NCI-H1436 treated with DMSO at 0.1 percent for 48 hours (cell line): ENCODE results near the gene BCL3.
"Not testable (repeated sequence)": the region's sequence is repeated elsewhere in the genome, so short reads cannot be mapped to it uniquely, and the experiment has no call there.

Experiments
- DNase-seq: peaks from one replicate; lab custom pipeline; 2025; lab: John Stamatoyannopoulos, UW

Gene BCL3

DNA sequence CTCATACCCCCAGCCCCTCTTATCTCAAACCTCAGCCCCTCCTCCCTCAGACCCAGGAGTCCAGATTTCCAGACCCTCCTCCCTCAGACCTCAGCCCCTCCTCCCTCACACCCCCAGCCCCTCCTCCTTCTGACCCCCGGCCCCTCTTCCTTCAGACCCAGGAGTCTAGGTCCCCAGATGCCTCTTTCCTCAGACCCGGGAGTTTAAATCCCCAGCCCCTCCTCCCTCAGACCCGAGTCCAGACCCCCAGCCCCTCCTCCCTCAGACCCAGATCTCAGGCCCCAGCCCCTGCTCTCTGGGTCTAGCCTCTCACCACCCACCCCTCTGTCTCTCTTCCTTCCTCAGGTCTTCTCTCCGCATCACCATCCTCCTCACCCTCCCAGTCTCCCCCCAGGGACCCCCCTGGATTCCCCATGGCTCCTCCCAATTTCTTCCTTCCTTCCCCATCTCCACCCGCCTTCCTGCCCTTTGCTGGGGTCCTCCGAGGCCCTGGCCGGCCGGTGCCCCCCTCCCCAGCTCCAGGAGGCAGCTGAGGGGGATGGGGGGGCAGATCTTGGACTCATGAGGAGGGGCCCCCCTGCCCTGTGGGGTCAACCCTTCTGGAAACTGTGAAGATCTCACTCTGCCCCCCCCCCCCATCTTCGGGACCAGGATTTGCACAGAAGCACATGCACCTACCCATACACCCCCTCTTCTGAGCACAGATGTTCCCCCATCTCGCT is 10.7 kb downstream of the BCL3 start:
- no peak for DNase-seq

DNA sequence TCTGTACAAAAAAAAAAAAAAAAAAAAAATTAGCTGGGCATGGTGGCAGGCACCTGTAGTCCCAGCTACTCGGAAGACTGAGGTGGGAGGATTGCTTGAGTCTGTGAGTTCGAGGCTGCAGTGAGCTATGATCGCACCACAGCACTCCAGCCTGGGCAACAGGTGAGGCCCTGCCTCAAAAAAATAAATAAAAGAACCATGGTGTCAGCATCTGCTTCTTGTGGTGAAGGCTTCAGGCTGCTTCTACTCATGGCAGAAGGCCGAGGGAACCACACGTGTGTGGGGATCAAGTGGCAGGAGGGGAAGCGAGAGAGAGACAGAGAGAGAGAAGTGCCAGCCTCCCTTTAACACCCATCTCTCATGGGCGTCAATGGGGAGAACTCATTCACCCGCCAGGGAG is 13.5 kb downstream of the BCL3 start:
- DNase-seq = no peak

DNA sequence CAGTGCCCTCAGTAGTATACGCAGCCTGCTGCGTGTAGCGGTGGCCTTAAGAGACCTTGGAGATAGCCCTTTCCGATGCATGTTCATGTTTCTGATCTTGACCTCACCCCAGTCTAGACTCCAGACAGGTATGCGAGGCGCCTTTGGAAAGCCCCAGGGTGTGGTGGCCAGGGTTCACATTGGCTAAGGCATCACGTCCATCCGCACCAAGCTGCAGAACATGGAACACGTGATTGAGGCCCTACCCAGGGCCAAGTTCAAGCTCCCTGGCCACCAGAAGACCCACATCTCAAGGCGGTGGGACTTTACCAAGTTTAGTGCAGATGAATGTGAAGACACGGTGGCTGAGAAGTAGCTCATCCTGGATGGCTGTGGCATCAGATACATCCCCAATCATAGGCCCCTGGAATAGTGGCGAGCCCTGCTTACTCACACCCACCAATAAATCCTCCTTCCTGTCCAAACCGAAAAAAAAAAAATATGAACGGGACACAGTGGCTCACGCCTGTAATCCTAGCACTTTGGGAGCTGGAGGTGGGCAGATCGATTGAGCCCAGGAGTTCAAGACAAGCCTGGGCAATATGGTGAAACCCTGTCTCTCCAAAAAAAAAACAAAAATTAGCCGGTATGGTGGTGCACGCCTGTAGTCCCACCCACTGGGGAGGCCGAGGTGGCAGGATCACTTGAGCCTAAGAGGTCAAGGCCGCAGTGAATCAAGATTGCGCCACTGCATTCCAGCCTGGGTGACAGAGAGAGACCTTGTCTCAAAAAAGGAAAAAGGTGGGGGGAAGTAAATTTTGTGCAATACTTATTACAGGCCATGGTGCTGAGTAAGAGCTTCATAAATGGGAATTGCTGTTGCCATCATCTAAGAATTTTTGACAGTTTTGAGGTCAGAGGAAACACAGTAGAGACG is 16.8 kb downstream of the BCL3 start:
- DNase-seq = no peak

DNA sequence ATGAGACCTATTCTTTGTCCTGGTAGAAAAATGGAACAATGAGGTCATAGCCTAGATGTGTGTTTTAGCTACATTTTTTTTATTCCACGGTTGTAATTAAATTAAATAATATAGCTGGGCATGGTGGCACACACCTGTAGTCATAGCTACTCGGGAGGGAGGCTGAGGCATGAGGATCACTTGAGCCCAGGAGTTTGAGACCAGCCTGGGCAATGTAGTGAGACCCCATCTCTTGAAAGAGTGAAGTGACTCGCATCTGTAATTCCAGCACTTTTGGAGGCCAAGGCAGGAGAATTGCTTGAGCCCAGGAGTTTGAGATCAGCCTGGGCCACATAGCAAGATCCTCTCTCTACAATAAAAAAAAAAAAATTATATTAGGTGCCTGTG is 17.4 kb downstream of the BCL3 start:
- DNase-seq = no peak

DNA sequence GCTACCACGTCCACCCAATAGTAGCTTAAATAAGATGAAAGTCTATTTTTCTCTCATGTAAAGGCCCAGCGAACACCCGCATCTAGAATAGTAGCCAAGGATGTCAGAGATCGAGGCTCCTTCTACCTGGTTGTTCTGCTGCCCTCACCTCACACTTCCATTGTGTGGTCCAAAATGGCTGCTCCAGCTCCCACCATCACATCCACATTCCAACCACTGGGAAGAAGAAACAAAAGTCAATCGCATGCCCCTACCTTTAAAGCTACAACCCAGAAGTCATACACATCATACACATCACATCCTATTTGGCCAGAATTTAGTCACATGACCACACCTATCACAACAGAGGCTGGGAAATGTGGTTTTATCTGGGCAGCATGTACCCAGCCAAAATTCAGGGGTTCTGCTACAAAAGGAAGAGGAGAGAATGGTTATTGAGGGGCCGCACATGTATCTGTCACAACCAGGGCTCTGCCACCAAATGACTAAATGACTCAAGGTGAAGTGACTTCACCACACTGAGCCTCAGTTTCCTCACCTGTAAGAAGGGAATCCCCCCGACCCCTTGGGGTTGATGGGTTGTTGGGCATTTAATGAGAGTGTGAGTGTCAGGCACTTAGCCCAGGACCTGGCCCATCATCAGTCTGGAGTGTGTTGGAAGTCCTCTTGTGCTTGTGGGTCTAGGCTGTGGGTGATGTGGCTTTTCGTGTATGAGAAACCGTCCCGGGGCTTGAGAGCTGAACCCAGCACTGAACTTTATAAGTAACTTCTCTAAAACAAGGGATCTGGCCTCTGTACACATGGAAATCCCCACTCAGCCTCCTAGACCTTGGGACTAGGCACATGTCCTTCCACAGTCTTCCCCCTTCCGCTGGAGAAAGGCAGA is 19.0 kb downstream of the BCL3 start:
- no peak for DNase-seq

DNA sequence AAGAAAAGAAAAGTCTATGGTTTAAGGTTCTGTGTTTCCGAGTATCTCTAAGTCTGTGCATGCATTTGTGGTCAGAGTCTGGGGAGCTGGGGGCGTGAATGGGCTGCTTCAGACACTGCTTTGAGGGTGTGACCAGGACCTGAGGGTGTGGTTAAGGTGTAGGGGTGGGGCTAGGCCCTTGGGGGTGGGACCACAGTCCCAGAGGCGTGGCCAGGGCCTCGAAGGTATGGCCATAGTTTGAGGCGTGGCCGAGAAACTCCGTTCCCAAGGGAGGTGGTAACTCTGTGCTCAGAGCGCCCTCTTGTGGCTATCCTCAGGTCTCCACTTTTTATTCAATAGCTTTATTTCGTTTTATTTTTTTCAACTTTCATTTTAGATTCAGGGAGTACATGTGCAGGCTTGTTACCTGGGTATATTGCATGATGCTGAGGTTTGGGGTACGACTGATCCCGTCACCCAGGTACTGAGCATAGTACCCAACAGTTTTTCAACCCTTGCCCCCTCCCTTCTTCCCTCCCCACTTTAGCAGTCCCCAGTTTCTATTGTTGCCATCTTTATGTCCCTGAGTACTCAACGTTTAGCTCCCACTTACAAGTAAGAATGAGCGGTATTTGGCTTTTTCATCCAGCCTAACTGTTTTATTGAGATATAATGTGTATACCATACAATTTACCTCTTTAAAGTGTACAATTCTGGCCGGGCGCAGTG is 22.2 kb downstream of the BCL3 start:
- DNase-seq = peak; percentile 73

DNA sequence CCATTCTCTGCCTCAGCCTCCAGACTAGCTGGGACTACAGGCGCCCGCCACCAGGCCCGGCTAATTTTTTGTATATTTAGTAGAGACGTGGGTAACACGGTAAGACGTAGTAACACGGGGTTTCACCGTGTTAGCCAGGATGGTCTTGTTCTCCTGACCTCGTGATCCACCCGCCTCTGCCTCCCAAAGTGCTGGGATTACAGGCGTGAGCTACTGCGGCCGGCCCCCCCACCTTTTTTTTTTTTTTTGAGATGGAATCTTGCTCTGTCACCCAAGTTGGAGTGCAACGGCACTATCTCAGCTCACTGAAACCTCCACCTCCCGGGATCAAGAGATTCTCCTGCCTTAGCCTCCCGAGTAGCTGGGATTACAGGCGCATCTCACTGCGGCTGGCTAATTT is 23.6 kb downstream of the BCL3 start:
- DNase-seq = not testable (repeated sequence)

DNA sequence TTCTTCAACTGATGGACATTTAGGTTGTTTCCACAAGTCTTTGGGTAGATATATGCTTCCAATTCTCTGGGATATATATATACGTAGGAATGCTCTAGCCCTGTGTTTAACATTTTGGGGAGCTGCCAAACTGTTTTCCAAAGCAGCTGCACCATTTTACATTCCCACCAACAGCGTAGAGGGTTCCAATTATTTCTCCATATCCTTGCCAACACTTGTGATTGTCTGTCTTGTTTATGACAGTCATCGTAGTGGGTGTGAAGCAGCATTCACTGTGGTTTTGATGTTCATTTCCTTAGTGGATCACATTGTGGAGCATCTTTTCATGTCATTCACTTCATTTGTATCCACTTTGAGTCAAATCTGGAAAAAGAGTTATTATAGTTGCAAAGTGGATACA is 24.5 kb downstream of the BCL3 start:
- no peak for DNase-seq

DNA sequence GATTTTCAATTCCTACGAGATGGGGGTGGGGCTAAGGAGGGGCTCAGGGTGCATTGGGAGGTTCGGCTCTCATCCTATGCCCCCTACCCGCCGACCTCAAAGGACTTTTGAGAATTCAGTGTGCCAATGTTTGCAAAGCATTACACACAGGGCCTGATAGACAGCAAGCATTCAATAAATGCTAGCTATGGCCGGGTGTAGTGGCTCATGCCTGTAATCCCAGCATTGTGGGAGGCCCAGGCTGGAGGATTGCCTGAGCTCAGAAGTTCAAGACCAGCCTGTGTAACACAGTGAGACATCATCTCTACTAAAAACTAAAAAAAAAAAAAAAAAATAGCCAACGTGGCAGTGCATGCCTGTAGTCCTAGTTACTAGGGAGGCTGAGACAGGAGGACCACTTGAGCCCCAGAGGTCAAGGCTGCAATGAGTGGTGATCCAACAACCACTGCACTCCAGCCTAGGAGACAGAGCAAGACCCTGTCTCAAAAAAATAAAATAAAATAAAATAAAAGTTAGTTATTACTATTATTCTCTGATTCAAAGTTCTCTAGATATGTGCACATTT is 27.2 kb downstream of the BCL3 start:
- no peak for DNase-seq

DNA sequence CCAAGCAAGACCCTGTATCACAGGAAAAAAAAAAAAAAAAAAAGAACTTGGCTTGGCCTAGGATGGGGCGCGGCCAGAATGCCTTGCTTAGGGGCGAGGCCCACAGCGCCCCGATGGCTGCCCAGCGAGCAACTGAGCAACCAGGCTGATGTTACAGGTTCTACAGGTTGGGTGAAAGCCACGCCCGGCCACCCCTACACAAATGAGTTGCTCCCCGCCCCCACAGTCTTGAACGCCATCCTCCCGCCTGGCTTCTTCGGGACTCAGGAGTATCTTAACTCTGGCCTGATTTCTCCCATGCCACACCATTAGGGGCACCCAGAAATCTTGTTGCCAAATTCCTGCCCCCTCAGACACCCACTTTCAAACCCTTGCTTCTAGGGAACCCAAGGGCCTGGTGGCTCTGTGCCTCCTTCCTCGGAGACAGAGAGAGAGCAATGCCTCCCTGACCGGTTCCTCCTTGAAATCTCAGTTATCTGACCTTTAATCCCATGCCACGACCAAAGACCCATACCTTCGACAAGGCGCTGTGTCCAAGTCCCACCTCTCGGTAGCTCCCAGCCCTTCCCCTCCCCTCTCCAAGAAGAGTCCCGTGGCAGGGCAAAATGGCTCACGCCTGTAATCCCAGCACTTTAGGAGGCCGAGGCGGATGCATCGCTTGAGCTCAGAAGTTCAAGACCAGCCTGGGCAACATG is 28.0 kb downstream of the BCL3 start:
- DNase-seq = no peak

DNA sequence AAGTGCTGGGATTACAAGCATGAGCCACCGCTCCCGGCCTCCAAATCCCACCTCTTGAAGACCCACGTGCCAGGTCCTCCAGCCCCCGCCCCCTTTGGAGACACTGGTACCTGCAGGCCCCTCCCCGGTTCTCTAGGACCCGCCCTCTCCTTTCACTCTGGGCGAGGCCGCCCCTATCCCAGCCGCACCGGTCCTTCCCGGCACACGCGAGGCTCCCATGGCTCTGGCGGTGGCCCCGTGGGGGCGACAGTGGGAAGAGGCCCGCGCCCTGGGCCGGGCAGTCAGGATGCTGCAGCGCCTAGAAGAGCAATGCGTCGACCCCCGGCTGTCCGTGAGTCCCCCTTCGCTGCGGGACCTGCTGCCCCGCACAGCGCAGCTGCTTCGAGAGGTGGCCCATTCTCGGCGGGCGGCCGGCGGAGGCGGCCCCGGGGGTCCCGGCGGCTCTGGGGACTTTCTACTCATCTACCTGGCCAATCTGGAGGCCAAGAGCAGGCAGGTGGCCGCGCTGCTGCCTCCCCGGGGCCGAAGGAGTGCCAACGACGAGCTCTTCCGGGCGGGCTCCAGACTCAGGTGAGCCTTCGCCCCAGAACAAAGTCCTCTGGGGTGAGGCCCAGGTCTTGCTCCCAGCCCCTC is 29.3 kb downstream of the BCL3 start, which contains the start of gene CBLC:
TSS of gene CBLC (plus strand) at position 176 of the 633 bp plus-strand sequence. CDS start at position 218, 42 bp downstream.
- DNase-seq = no peak

DNA sequence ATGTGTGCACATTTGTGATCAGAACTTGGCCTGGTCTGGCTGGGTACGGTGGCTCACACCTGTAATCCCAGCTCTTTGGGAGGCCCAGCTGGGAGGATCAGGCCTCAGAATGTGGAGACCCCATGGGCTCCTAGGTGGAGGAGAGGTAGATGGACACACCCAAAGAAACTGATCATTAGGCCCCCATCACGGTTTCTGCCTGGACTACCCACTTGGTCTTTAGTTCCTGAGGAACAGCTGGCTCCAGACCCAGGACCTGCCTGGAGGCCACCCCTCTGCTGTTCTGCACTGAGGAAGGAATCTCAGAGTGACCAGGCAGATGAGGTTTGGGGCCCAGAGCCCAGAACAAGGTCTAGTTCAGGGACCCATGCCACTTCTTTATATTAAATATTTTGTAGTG is 30.6 kb downstream of the BCL3 start:
- DNase-seq = no peak

DNA sequence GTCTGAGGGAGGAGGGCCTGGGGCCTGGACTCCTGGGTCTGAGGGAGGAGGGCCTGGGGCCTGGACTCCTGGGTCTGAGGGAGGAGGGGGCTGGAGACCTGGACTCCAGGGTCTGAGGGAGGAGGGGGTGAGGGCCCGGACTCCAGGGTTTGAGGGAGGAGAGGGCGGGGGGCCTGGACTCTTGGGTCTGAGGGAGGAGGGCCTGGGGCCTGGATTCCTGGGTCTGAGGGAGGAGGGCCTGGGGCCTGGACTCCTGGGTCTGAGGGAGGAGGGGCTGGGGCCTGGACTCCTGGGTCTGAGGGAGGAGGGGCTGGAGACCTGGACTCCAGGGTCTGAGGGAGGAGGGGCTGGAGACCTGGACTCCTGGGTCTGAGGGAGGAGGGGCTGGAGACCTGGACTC is 33.2 kb downstream of the BCL3 start:
- not testable (repeated sequence) for DNase-seq

DNA sequence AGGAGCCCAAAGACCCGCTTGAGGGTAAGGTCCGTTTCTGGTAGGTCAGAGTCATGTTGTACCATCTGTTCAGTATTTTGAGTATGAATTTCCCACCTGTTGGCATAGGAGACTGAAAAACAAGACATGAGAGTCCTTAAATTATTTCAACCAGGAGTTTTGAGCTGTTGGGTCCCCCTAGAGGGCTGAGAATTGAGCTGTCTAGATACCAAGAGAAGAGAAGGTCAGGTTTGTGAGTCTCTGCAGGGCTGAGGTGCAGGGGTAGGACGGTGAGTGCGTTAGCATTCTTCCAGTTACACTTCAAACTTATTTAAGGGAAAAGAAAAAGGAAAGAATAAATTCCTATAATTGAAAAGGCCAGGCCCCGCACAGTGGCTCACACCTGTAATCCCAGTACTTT is 34.2 kb downstream of the BCL3 start:
- DNase-seq = no peak

DNA sequence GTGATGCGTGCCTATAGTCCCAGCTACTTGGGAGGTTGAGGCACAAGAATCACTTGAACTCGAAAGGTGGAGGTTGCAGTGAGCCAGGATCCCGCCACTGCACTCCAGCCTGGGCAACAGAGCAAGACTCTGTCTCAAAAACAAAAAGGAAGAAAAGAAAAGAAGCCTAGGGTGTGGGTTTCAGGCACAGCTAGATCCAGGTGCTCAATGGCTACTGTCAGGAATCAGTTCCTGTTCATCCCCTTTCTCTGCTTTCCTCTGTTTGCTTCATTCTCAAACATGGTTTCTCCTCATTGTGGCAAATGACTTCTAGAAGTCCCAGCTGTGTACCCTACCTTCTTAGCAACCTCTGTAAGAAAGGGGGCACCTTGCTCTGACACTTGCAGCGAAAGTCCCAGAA is 35.0 kb downstream of the BCL3 start:
- DNase-seq = no peak

DNA sequence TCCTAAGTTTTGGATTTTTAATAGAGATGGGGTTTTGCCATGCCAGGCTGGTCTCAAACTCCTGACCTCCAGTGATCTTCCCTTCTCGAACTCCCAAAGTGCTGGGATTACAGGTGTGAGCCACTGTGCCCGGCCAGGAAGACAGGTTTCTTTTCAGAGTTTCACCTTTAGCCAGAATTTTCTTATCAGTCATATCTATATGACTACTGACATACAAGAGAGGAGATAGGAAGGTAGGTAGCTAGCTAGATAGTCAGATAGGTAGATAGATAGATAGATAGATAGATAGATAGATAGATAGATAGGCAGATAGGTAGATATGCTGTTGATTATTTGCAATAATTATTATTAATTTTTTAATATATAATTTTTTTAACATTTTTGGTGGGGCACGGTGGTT is 36.8 kb downstream of the BCL3 start:
- DNase-seq = no peak

DNA sequence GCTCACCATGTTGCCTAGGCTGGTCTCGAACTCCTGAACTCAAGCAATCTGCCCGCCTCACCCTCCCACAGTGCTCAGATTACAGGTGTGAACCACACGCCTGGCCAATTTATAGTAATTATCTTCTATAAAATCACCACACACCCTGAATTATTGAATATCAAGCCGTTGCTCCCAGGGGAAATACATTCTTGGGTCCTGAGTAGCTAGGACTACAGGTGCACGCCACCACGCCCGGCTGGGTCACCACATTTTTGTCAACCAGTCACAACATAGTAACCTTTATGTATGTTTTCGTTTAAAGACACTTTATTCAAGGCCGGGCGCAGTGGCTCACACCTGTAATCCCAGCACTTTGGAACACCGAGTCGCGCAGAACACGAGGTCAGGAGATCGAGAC is 37.5 kb downstream of the BCL3 start:
- no peak for DNase-seq

DNA sequence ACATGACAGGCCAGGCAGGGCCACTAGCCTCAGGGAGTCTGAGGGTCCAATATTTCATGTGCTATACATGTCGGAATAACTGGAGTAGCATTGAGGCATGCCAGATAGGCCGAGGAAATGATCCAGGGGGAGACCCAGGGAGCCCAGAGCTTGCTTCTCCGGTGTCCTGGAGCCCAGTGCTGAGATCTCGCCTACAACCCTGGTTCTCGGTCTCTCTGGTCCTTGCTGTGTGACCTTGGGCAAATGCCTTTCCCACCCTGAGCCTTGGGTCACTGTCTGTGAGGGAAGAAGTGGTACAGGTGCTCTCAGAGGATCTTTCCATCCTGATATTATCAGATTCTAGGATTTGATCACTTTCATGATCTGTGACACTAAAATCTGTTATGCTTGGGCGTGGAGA is 40.5 kb downstream of the BCL3 start:
- DNase-seq = no peak

DNA sequence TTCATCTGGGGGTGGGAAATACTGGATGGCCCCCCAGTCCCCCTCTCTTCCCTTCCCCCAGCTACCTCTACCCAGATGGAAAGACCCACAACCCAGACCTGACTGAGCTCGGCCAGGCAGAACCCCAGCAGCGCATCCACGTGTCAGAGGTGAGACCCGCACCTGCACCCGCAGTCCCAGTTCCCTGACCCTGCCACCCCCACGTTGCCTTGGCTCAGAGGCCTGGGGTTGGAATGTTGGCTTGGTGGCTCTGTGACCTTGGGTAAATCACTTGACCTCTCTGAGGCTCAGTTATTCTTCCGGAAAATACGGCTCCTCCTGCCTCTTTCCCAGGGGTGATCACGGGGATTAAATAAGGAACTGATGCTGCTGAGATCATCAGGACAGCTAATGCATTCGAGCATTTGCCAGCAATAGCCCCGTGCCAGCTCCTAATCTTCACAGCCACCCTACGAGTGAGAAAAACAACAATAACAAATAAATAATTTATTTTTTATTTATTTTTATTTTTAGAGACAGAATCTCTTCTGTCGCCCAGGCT is 41.5 kb downstream of the BCL3 start:
- no peak for DNase-seq

DNA sequence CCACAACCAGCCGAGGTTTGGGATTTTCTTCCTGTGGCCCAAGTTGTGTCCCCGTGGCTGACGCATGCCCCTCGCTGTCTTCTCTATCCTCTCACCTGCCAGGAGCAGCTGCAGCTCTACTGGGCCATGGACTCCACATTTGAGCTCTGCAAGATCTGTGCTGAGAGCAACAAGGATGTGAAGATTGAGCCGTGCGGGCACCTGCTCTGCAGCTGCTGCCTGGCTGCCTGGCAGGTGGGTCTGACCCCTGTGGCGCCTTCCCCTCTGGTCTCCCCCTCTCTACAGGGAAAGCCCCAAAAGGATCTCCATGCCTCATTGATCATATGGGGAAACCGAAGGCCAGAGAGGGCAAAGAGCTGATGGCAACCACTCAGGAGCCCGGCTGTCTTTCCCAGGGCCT is 43.8 kb downstream of the BCL3 start:
- DNase-seq = no peak
